Endothelial cell of umbilical vein (primary cell): Measurements from ENCODE around the gene MGLL. TPM values are rescaled to one million over a fixed set of nuclear protein-coding genes. Genes with fewer than 3 reads are reported as not detected.

Experiments used
- BruUV-seq: library from RNA; stranded (reverse); fragments of 400-500 nt; replicated peaks from 2 replicates; lab custom pipeline; 2021; lab: Mats Ljungman, UMichigan
- CTCF ChIA-PET: fragments of 300-600, 350-600 bp; sonication (Branson Sonifier 250); formaldehyde crosslinking; loops from one replicate; lab custom pipeline; 2021; ENCODE audit warnings: antibody characterized with exemption, inconsistent platforms; lab: Charles Lee
- POLR2A ChIA-PET: fragments of 300-600, 350-600 bp; sonication (Branson Sonifier 250); formaldehyde crosslinking; loops from one replicate; lab custom pipeline; 2021; ENCODE audit warnings: antibody characterized with exemption, inconsistent platforms; lab: Charles Lee
- DNase-seq: peaks from one replicate; pipeline ENCODE4 v3.0.0-alpha.2; 2011; ENCODE audit warnings: low read depth, low spot score
- FAIRE-seq: peaks from 2 replicates; lab custom pipeline; 2011; peaks lifted over from hg19 to GRCh38; lab: Jason Lieb, UNC
- H2AFZ ChIP-seq: 2 replicates; pipeline ENCODE4 v1.6.0; 2012; ENCODE audit warnings: low read depth, low read length, control low read depth, inconsistent platforms
- H3K27ac ChIP-seq: 2 replicates; pipeline ENCODE4 v1.5.1; 2011; ENCODE audit warnings: low read depth, mild to moderate bottlenecking, control low read depth, low read length, moderate library complexity; ENCODE audit not compliant: insufficient read depth
- H3K27me3 ChIP-seq, 2 experiments: 2 replicates each; pipeline versions ENCODE4 v1.6.0 to v1.6.1; 2011; ENCODE audit warnings: low read length in 2 of 2, mixed read lengths in 1 of 2; ENCODE audit not compliant: control insufficient read depth in 2 of 2, insufficient read depth in 2 of 2
- H3K36me3 ChIP-seq, 2 experiments: 2 replicates in 1 of 2; 3 replicates in 1 of 2; pipeline ENCODE4 v1.5.1; 2011; ENCODE audit warnings: low read length in 2 of 2, mild to moderate bottlenecking in 1 of 2, moderate library complexity in 1 of 2; ENCODE audit not compliant: control insufficient read depth in 2 of 2, insufficient read depth in 2 of 2; ENCODE audit errors: extremely low read depth in 1 of 2
- H3K4me1 ChIP-seq: 3 replicates; pipeline ENCODE4 v1.5.1; 2011; ENCODE audit warnings: mild to moderate bottlenecking, low read length; ENCODE audit not compliant: control insufficient read depth, insufficient read depth; ENCODE audit errors: extremely low read depth
- H3K4me2 ChIP-seq: 2 replicates; pipeline ENCODE4 v1.6.1; 2011; ENCODE audit warnings: low read length, control low read depth, mixed read lengths; ENCODE audit not compliant: insufficient read depth
- H3K4me3 ChIP-seq, 3 experiments: fragments of 200-600 bp in 1 of 3; sonication (generic), shearing (Covaris generic) in 1 of 3; replicated peaks in 1 of 3; 2 replicates each; pipeline ENCODE4 v1.5.1; 2011 to 2016; ENCODE audit warnings: control low read depth in 3 of 3, low read length in 3 of 3, mild to moderate bottlenecking in 2 of 3, inconsistent platforms in 1 of 3, low read depth in 1 of 3, moderate library complexity in 1 of 3; ENCODE audit not compliant: insufficient read depth in 1 of 3
- H3K79me2 ChIP-seq: 2 replicates; pipeline ENCODE4 v1.6.0; 2012; ENCODE audit warnings: low read length, inconsistent platforms; ENCODE audit not compliant: control insufficient read depth, insufficient read depth
- H3K9ac ChIP-seq: replicated peaks from 2 replicates; pipeline ENCODE3; 2011; ENCODE audit warnings: low read length, control low read depth; ENCODE audit not compliant: insufficient read depth; ENCODE audit errors: extremely low read depth
- H3K9me1 ChIP-seq: replicated peaks from 3 replicates; pipeline ENCODE4 v1.6.0; 2011; ENCODE audit warnings: mild to moderate bottlenecking, low read length; ENCODE audit not compliant: control insufficient read depth, insufficient read depth; ENCODE audit errors: extremely low read depth
- H3K9me3 ChIP-seq: replicated peaks from 2 replicates; pipeline ENCODE4 v1.5.1; 2012; ENCODE audit warnings: low read length, inconsistent platforms; ENCODE audit not compliant: control insufficient read depth, insufficient read depth
- H4K20me1 ChIP-seq: replicated peaks from 2 replicates; pipeline ENCODE3; 2011; ENCODE audit warnings: mild to moderate bottlenecking, low read length; ENCODE audit not compliant: control insufficient read depth, insufficient read depth; ENCODE audit errors: extremely low read depth
- EZH2 ChIP-seq: IDR thresholded peaks from 2 replicates; pipeline ENCODE4 v1.6.1; 2012; ENCODE audit warnings: borderline replicate concordance, low read depth, mild to moderate bottlenecking, moderate library complexity, low read length, inconsistent platforms; ENCODE audit not compliant: severe bottlenecking
- FOS ChIP-seq: IDR thresholded peaks from 2 replicates; pipeline ENCODE4 v1.6.1; 2011; ENCODE audit warnings: mild to moderate bottlenecking, low read length, moderate library complexity, borderline replicate concordance; ENCODE audit not compliant: insufficient read depth
- GATA2 ChIP-seq: IDR thresholded peaks from 2 replicates; pipeline ENCODE4 v1.7.0; 2011; ENCODE audit warnings: low read depth, mild to moderate bottlenecking, moderate library complexity, mixed read lengths, low read length; ENCODE audit not compliant: insufficient read length, insufficient read depth
- JUN ChIP-seq: IDR thresholded peaks from 2 replicates; pipeline ENCODE4 v1.6.1; 2011; ENCODE audit warnings: borderline replicate concordance, low read depth; ENCODE audit not compliant: insufficient read length, insufficient read depth
- MYC ChIP-seq: IDR thresholded peaks from one replicate; pipeline ENCODE4 v1.6.1; 2011; ENCODE audit warnings: mild to moderate bottlenecking, low read depth, low read length
- POLR2A ChIP-seq: IDR thresholded peaks from 2 replicates; pipeline ENCODE4 v1.6.1; 2012; ENCODE audit warnings: low read depth, mild to moderate bottlenecking, control low read depth, low read length
- POLR2AphosphoS5 ChIP-seq: IDR thresholded peaks from 2 replicates; pipeline ENCODE4 v1.6.1; 2012; ENCODE audit warnings: low read depth, mild to moderate bottlenecking, control low read depth, low read length, moderate library complexity; ENCODE audit not compliant: insufficient read depth
- dilution Hi-C: fragments of 300-500 bp; cut with MboI; formaldehyde crosslinking; loops from one replicate; pipeline ENCODE4 v1.15.0; 2019; ENCODE audit warnings: low sequenced_read_pairs; ENCODE audit not compliant: extremely low pct_ligation_motif_present
- intact Hi-C: fragments of 100-400 bp; cut with micrococcal nuclease; formaldehyde crosslinking; loops from one replicate; pipeline ENCODE4 v1.10.0; 2022
- polyA plus RNA-seq, 4 experiments: library from polyadenylated mRNA; depleted of rRNA in 3 of 4; stranded (reverse) in 3 of 4; unstranded in 1 of 4; fragments of >200 nt; gene quantifications; 2 replicates each; pipeline versions ENCODE4 v1.2.1 to v1.2.3, GENCODE V29; 2011 to 2012; ENCODE audit warnings: missing spikeins in 1 of 4
- total RNA-seq: library from RNA; stranded (reverse); gene quantifications from 2 replicates; pipeline ENCODE4 v1.2.3, GENCODE V29; 2021
- TF ChIP-seq, protein P1 (sequence below): IDR thresholded peaks from 2 replicates; pipeline ENCODE4 v1.6.1; 2011; ENCODE audit not compliant: insufficient read depth, insufficient read length
- TF ChIP-seq, protein P2 (sequence below), 2 donors: IDR thresholded peaks; 1 replicate in 1 of 2; 2 replicates in 1 of 2; pipeline ENCODE4 v1.5.1; 2011; ENCODE audit warnings: low read length in 2 of 2, mild to moderate bottlenecking in 2 of 2, moderate library complexity in 2 of 2, control low read depth in 1 of 2, inconsistent platforms in 1 of 2, low read depth in 1 of 2; ENCODE audit not compliant: insufficient read depth in 1 of 2; ENCODE audit errors: extremely low read depth in 1 of 2

The MGLL gene
- total and polyA plus RNA-seq, 2 donors (not counting 3 experiments of a cell fraction or from before 2014, with no cell fraction given), result 30.7 to 60.2 TPM

DNA sequence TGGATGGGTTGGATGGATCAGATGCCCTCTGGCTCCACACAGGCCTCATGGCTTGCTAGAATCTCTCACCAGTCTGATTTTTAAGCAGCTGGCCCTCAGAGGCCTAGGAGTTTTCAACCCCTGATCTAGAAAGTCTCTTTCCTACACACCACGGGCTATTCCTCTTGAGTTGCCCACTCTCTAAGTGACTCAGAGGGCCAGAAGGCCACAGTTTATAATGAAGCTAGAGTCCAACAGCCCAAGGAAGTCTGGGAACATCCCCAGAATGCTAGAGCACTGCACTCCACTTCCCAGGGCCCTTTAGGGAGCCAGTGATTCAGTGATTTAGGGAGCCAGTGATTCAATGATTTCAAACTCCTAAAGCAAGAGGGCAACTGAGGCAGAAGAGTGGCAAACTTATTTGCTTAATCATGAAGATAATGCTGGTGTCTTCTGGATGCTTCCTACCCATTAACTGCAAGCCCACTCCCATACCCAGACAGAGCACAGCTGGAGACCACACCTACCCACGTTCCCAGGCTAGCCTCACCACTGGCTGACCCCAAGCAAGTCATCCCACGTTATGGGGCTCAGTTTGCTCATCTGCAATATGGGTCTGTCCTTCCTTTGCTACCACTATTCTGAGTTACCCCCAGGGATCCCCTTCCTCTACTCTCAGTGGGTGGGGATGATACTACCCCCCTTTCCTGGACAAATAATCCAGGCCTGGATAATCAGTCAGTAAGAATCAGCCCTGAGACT is 112.8 kb downstream of the MGLL start:
- H3K36me3 ChIP-seq, result no peaks in the 10 kb centered on the region
- H3K9ac ChIP-seq, result no peak overlapping the region
- DNase-seq, result no peak
- no peaks in the 10 kb centered on the region for H3K79me2 ChIP-seq
- dilution Hi-C loops, result no loop called here
- ChIA-PET CTCF (interaction anchor here (4.6 kb wide), 1 partner anchor 13 kb away, joined by 25 read pairs; no protein-coding TSS in a partner anchor), POLR2A (no interaction called here)
- BruUV-seq, result no TSS peak
- no peaks in the 10 kb centered on the region for H3K27me3 ChIP-seq
- TF ChIP-seq MYC, result no peak
- no peak for TF ChIP-seq EZH2
- TF ChIP-seq GATA2, result no peak
- no peak overlapping the region for H3K4me3 ChIP-seq
- H3K4me2 ChIP-seq, result no peak overlapping the region
- peaks cover 17% of the 10 kb centered on the region for H3K4me1 ChIP-seq
- intact Hi-C loops, result no loop called here
- no peak for FAIRE-seq
- H3K27ac ChIP-seq, result no peak overlapping the region
- no peaks in the 10 kb centered on the region for H4K20me1 ChIP-seq
- no peaks in the 10 kb centered on the region for H3K9me3 ChIP-seq
- no peak overlapping the region for H2AFZ ChIP-seq
- no peaks in the 10 kb centered on the region for H3K9me1 ChIP-seq

DNA sequence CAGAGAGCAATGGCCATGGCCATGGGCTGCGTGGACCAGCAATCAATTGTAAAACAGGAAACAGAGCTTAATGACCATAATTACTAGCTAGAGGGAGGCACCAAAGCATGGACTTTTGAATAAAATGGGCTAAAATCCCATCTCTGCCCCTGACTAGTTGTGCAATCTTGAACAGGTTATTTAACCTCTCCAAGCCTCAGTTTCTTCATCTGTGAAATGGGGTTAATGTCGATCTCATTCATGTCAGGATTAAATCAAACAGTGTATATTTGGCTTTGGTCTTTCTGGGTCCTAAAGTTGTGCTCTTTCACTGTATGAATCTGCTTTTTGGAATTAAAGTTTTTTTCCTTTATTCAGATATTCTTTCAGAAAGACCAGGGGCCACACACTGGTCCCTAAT is 113.5 kb downstream of the MGLL start:
- peaks cover 10% of the 10 kb centered on the region for H3K4me1 ChIP-seq
- TF ChIP-seq POLR2A, result no peak
- TF ChIP-seq, protein P1, sequence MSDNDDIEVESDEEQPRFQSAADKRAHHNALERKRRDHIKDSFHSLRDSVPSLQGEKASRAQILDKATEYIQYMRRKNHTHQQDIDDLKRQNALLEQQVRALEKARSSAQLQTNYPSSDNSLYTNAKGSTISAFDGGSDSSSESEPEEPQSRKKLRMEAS, result no peak
- TF ChIP-seq MYC, result no peak
- TF ChIP-seq FOS, result no peak
- no peak for TF ChIP-seq GATA2
- TF ChIP-seq POLR2AphosphoS5, result no peak
- no peak for TF ChIP-seq EZH2
- no peak for TF ChIP-seq JUN
- TF ChIP-seq, protein P2, sequence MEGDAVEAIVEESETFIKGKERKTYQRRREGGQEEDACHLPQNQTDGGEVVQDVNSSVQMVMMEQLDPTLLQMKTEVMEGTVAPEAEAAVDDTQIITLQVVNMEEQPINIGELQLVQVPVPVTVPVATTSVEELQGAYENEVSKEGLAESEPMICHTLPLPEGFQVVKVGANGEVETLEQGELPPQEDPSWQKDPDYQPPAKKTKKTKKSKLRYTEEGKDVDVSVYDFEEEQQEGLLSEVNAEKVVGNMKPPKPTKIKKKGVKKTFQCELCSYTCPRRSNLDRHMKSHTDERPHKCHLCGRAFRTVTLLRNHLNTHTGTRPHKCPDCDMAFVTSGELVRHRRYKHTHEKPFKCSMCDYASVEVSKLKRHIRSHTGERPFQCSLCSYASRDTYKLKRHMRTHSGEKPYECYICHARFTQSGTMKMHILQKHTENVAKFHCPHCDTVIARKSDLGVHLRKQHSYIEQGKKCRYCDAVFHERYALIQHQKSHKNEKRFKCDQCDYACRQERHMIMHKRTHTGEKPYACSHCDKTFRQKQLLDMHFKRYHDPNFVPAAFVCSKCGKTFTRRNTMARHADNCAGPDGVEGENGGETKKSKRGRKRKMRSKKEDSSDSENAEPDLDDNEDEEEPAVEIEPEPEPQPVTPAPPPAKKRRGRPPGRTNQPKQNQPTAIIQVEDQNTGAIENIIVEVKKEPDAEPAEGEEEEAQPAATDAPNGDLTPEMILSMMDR (IDR thresholded peaks at IDR 0.05; ENCODE audit: extremely low read depth in 1 of 2, insufficient read depth in 1 of 2, low read depth in 1 of 2, low read length in 2 of 2), result no peak
- ChIA-PET CTCF (interaction anchor here (4.6 kb wide), 1 partner anchor 12 kb away, joined by 25 read pairs; no protein-coding TSS in a partner anchor), POLR2A (no interaction called here)
- no peak overlapping the region for H3K27ac ChIP-seq
- no peaks in the 10 kb centered on the region for H4K20me1 ChIP-seq
- no peaks in the 10 kb centered on the region for H3K36me3 ChIP-seq
- H3K79me2 ChIP-seq, result no peaks in the 10 kb centered on the region
- no TSS peak for BruUV-seq
- no peak overlapping the region for H3K4me3 ChIP-seq
- no peak overlapping the region for H3K9ac ChIP-seq
- H3K9me1 ChIP-seq, result no peaks in the 10 kb centered on the region
- no peak overlapping the region for H2AFZ ChIP-seq
- intact Hi-C loops, result no loop called here
- dilution Hi-C loops, result no loop called here
- DNase-seq (no peak), FAIRE-seq (no peak)
- no peaks in the 10 kb centered on the region for H3K27me3 ChIP-seq
- no peaks in the 10 kb centered on the region for H3K9me3 ChIP-seq
- H3K4me2 ChIP-seq, result no peak overlapping the region
